Adipocyte (in vitro differentiated cells): ENCODE data around the gene LUC7L3.
"Not testable (repeated sequence)": the region's sequence is repeated elsewhere in the genome, so short reads cannot be mapped to it uniquely, and the experiment has no call there.

ENCODE experiments used
- DNase-seq: peaks from one replicate; pipeline ENCODE4 v3.0.0-alpha.2; 2015; ENCODE audit warnings: low read depth
- H3K27me3 ChIP-seq: replicated peaks from 2 replicates; pipeline ENCODE4 v1.7.0; 2013; ENCODE audit warnings: mild to moderate bottlenecking, low read length, moderate library complexity; ENCODE audit not compliant: control insufficient read depth, insufficient read depth
- H3K36me3 ChIP-seq: 2 replicates; pipeline ENCODE4 v1.7.0; 2013; ENCODE audit warnings: low read length, mild to moderate bottlenecking, moderate library complexity; ENCODE audit not compliant: control insufficient read depth, insufficient read depth, severe bottlenecking
- H3K4me1 ChIP-seq: 2 replicates; pipeline ENCODE4 v1.7.0; 2013; ENCODE audit warnings: mild to moderate bottlenecking, low read length, moderate library complexity; ENCODE audit not compliant: control insufficient read depth, insufficient read depth
- H3K4me3 ChIP-seq: 2 replicates; pipeline ENCODE4 v1.7.0; 2013; ENCODE audit warnings: mild to moderate bottlenecking, low read length, moderate library complexity
- H3K9ac ChIP-seq: 2 replicates; pipeline ENCODE4 v1.7.0; 2013; ENCODE audit warnings: mild to moderate bottlenecking, low read length, moderate library complexity
- H3K9me3 ChIP-seq: 2 replicates; pipeline ENCODE4 v1.7.0; 2013; ENCODE audit warnings: mild to moderate bottlenecking, low read length, moderate library complexity; ENCODE audit not compliant: control insufficient read depth

LUC7L3 gene

DNA sequence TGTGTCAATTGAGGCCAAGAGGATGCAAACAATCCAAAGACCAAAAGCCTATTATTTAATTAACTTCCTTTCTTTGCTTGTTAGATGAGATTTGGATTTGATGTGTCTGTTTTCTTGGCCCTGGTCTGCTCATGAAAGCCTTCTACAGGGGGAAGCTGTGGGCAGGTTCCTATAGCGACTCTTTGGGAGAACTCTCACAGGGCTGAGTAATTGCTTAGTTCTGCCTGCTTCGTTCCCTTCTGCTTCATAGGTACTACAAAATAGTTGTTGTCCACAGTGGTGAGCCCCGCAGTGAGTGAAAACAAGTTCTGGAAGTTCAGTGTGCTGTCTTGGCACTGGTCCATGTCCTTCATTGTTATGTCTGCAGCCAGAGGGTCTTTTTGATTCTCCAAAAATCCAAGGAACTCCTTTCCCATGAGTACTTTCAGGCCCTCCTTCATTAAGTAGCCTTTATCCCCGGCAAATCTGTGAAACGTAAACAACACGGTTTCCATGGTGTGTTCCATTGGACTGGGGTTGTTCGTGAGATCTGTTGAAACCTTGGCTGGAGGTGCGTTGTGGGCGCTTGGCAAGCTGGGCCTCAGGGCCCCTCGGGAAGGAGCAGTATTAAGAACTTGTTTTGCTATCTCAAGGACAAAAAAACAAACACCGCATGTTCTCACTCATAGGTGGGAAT is 77.9 kb downstream of the LUC7L3 start:
- peaks cover 15% of the 10 kb centered on the region for H3K27me3 ChIP-seq
- no peak overlapping the region for H3K4me3 ChIP-seq
- H3K9ac ChIP-seq = no peak overlapping the region
- no peaks in the 10 kb centered on the region for H3K9me3 ChIP-seq
- no peaks in the 10 kb centered on the region for H3K4me1 ChIP-seq
- H3K36me3 ChIP-seq = no peaks in the 10 kb centered on the region
- DNase-seq = no peak

DNA sequence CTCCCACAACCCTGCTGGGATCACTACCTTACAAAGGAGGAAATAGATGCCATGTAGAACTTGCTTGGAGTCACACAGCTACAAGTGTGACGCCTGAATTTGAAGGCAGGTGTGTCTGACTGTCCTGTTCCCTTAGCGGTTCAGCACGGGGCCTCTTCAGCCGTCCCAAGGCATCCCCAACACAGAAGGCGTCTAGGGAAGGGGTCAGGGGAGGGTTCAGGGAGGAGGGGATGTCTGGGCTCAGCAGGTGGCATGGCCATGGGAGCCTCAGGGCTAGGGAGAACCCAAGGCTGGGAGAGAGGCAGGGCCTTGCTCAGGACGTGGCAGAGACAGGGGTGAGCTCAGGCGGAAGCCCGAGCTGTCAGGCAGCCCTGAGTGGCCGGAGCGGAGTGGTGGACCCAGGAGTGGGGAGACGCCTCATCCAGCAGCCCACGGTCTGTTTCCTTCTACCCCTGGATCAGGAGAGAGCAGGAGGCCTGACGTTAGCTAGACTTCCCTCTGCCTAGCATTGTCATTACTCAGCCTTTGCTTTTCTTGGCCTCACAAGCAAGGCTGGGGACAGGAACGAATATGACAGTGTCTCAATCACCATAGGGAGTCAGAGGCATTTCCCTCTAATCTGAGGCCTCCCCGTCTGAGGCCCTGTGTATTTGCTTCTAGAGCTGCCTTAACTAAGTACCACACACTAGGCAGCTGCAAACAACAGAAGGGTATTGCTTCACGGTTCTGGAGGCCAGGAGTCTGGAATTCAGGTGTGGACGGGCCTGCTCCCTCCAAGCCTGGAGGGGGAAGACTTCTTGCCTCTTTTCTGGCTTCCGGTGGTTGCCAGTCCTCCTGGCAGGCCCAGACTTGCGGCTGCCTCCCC is 79.3 kb downstream of the LUC7L3 start:
- Histone ChIP-seq H3K4me3 (no peak overlapping the region), H3K9ac (no peak overlapping the region), H3K9me3 (no peaks in the 10 kb centered on the region), H3K4me1 (no peaks in the 10 kb centered on the region), H3K36me3 (no peaks in the 10 kb centered on the region), H3K27me3 (peaks cover 9% of the 10 kb centered on the region)
- DNase-seq = no peak

DNA sequence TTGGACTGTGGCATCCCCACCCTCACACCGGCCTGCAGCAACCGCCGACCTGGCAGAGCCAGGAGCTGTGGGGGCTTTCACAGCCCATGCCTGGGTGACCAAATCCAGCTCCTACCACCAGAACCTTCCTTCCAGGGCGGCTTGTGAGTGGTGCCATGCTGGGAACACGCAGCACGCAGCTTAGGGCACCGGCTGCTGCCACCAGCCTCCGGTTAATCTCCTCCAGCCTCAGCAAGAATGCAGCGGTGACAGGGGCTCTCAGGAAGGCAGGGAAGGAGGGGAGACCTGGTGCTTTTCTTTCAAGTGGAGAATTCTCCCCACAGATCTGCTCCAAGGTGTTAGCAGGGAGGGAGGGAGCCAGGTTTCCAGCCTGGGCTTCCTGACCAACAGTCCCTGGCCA is 80.2 kb downstream of the LUC7L3 start:
- Histone ChIP-seq H3K9me3 (no peaks in the 10 kb centered on the region), H3K4me3 (no peak overlapping the region), H3K36me3 (no peaks in the 10 kb centered on the region), H3K4me1 (no peaks in the 10 kb centered on the region), H3K27me3 (peaks cover 9% of the 10 kb centered on the region), H3K9ac (no peak overlapping the region)
- no peak for DNase-seq

DNA sequence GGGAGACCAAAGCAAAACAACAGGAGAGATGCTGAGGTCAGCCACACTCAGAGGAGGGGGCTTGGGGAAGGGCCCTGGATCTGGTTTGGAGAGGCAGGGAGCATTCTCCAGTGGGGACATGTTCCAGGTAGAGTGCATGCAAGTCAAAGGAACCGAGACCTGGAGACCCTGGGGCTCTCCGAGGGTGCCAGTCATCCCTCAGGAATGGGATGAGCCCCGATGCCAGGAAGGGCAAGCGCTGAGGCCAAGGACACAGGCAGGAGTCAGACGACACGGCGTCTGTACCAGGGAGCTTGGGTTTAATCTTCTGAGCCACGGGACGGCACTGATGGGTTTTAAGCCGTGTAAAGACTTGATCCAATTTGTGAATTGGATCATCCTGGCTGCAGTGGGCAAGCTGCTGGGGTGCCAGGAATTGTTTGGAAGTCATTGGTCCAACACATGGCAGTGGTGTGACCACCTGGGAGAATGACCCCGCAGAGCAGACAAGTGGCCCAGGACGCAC is 80.8 kb downstream of the LUC7L3 start:
- DNase-seq = no peak
- H3K4me3 ChIP-seq = no peak overlapping the region
- no peaks in the 10 kb centered on the region for H3K9me3 ChIP-seq
- H3K4me1 ChIP-seq = no peaks in the 10 kb centered on the region
- H3K9ac ChIP-seq = no peak overlapping the region
- no peaks in the 10 kb centered on the region for H3K36me3 ChIP-seq
- peaks cover 9% of the 10 kb centered on the region for H3K27me3 ChIP-seq

DNA sequence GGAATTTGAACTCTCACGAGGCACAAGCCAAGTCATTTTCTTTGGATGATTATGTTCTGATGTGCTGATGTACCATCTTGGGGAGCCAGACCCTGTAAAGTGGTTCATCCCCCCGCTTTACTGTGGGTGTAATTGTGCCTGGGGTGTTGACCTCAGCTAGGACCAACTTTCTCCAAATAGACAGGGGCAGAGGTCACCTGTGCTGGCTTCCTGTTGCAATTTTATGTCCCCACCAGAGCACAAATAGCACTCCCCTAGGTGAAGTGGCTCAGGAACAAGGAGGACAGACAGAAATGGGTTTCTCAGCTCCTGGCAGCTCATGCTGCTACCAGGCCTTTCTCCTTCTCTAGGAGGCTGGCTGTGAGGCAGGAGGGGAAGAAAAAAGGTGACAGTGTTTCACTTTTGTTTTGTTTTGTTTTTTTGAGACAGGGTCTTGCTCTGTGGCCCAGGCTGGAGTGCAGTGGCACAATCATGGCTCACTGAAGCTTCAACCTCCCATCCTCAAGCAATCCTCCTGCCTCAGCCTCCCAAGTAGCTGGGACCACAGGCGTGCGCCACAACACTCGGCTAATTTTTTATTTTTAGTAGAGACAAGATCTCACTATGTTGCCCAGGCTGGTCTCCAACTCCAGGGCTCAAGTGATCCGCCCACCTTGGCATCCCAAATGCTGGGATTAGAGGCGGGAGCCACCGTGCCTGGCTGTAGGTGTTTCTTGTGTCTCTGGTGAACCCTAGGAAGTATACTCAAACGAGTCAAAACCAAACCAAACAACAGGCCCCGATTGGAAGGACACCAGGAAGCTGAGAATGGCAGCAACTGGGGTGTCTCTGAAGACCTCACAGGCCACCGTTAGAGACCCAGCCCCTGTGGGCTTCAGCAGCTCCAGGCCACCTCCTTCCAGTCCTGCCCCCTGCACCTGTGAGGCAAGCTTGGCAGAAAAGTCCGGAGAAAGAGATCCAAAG is 83.5 kb downstream of the LUC7L3 start:
- H3K36me3 ChIP-seq = no peaks in the 10 kb centered on the region
- no peaks in the 10 kb centered on the region for H3K4me1 ChIP-seq
- no peak overlapping the region for H3K4me3 ChIP-seq
- peaks cover 9% of the 10 kb centered on the region for H3K27me3 ChIP-seq
- DNase-seq = no peak
- no peaks in the 10 kb centered on the region for H3K9me3 ChIP-seq
- no peak overlapping the region for H3K9ac ChIP-seq

DNA sequence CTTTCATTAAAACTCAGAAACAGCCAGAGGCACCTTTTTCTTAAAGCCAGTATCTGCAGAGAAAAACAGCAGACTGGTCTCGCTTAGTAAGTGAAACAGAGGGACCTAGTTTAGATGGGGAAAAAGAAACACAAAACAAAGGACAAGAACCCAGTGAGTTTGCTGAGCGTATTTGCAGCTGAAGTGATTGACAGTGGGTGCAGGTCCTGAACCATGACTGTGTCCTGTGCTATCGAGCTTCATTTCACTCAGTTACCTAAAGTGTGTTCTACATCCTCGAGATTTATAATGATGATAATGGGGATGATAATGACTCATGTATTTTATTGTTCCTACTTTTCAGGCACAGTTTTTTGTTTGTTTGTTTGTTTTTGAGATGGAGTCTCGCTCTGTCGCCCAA is 84.3 kb downstream of the LUC7L3 start:
- Histone ChIP-seq H3K27me3 (peaks cover 11% of the 10 kb centered on the region), H3K4me1 (no peaks in the 10 kb centered on the region), H3K9ac (no peak overlapping the region), H3K4me3 (no peak overlapping the region), H3K36me3 (no peaks in the 10 kb centered on the region), H3K9me3 (no peaks in the 10 kb centered on the region)
- no peak for DNase-seq

DNA sequence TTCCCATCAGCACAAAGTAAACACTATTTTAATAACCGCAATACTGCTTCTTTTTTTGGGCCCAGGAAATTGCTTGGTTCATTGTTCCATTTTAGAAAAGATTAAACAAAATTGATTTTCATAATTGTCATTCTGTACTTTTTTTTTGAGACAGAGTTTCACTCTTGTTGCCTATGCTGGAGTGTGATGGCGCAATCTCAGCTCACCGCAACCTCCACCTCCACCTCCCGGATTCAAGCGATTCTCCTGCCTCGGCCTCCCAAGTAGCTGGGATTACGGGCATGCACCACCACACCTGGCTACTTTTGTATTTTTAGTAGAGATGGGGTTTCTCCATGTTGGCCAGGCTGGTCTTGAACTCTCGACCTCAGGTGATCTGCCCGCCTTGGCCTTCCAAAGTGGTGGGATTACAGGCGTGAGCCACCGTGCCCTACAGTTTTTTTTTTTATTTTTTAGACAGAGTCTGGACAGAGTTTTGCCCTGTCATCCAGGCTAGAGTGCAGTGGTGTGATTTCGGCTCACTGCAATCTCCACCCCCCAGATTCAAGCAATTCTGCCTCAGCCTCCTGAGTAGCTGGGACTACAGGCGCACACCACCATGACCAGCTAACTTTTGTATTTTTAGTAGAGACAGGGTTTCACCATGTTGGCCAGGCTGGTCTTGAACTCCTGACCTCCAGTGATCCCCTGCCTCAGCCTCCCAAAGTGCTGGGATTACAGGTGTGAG is 85.5 kb downstream of the LUC7L3 start:
- not testable (repeated sequence) for H3K4me1 ChIP-seq, H3K36me3 ChIP-seq, DNase-seq, H3K4me3 ChIP-seq, H3K9ac ChIP-seq, H3K9me3 ChIP-seq
- H3K27me3 ChIP-seq = peaks cover 14% of the 10 kb centered on the region

DNA sequence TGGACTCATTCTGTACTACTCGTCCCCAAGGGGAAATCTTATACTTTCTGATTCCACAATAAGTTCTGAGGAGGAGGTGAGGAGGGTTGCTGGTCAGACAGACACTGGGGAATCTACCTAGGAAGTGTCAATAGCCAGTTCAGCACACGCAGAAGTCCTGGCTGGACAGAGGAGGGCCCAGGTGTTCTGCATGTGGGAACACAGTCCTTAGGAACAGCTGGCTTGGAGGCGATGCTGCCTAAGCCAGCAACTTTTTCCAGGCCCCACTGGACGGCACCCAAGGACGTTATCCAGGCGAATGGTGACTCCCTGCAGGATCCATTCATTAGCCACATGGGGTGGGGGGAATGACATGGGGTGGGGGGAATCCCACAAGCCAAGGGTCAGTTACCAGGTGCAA is 86.1 kb downstream of the LUC7L3 start:
- Histone ChIP-seq H3K27me3 (peaks cover 9% of the 10 kb centered on the region), H3K36me3 (no peaks in the 10 kb centered on the region), H3K9ac (no peak overlapping the region), H3K4me3 (no peak overlapping the region), H3K4me1 (no peaks in the 10 kb centered on the region), H3K9me3 (no peaks in the 10 kb centered on the region)
- no peak for DNase-seq
